Mucosa of stomach (tissue), 1 donor: ENCODE results near the gene HOXA13.

Experiments used
- H3K27me3 ChIP-seq: one replicate; pipeline ENCODE4 v1.7.0; 2013; ENCODE audit warnings: mild to moderate bottlenecking, low read length; ENCODE audit not compliant: control insufficient read depth, insufficient read depth
- H3K36me3 ChIP-seq: one replicate; pipeline ENCODE4 v1.7.0; 2013; ENCODE audit warnings: low read length; ENCODE audit not compliant: control insufficient read depth, insufficient read depth
- H3K4me1 ChIP-seq: one replicate; pipeline ENCODE4 v1.7.0; 2013; ENCODE audit warnings: mild to moderate bottlenecking, low read length; ENCODE audit not compliant: control insufficient read depth, insufficient read depth
- H3K4me3 ChIP-seq: one replicate; pipeline ENCODE4 v1.7.0; 2013; ENCODE audit warnings: low read length
- H3K9ac ChIP-seq: one replicate; pipeline ENCODE4 v1.7.0; 2013; ENCODE audit warnings: mild to moderate bottlenecking, low read length, moderate library complexity
- H3K9me3 ChIP-seq: one replicate; pipeline ENCODE4 v1.7.0; 2013; ENCODE audit warnings: mild to moderate bottlenecking, low read length, moderate library complexity; ENCODE audit not compliant: control insufficient read depth
- donor health status: Pancreatic carcinoma.

HOXA13 gene

GRCh38 chr7:27200761-27201579 is 1.1 kb upstream of the HOXA13 start:
- peak overlapping the region; percentile 14 for H3K4me3 ChIP-seq
- no peaks in the 10 kb centered on the region for H3K36me3 ChIP-seq
- H3K27me3 ChIP-seq, result peaks cover 97% of the 10 kb centered on the region
- no peak overlapping the region for H3K9ac ChIP-seq
- H3K9me3 ChIP-seq, result no peaks in the 10 kb centered on the region
- H3K4me1 ChIP-seq, result peaks cover 47% of the 10 kb centered on the region

GRCh38 chr7:27198871-27199801 is 755 bp downstream of the HOXA13 start:
- peaks cover 97% of the 10 kb centered on the region for H3K27me3 ChIP-seq
- no peaks in the 10 kb centered on the region for H3K36me3 ChIP-seq
- no peak overlapping the region for H3K4me3 ChIP-seq
- no peak overlapping the region for H3K9ac ChIP-seq
- H3K4me1 ChIP-seq, result peaks cover 33% of the 10 kb centered on the region
- H3K9me3 ChIP-seq, result no peaks in the 10 kb centered on the region

DNA sequence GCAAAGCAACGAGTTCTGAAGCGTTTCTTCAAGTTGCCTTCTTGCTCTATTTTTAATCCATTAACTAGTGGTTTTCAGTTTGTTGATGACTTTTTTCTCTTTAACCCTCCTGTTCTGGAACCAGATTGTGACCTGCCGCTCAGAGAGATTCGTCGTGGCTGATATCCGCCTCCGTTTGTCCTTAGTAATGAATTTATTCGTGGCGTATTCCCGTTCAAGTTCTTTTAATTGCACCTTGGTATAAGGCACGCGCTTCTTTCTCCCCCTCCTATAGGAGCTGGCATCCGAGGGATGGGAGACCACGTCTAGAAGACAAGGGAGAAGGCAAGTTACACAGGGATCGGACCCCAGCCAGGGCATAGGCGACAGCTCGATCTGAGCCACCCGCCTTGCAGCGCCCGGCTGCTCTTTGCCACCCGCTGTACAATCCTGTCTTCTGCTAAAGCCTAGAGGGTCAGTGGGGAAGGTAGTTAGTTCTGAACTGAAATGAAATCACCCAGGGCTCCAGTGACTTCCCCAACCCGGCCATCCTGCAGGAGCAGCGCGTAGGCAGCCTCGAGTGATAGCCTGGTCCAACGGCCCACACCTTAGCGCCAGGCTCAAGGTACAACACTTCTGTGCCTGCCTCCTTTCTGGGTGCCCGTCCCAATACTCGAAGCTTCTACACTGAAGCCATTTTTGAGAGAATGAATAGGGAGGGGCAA is 1.6 kb downstream of the HOXA13 start:
- Histone ChIP-seq H3K4me1 (peaks cover 33% of the 10 kb centered on the region), H3K9me3 (no peaks in the 10 kb centered on the region), H3K9ac (no peak overlapping the region), H3K4me3 (no peak overlapping the region), H3K27me3 (peaks cover 97% of the 10 kb centered on the region), H3K36me3 (no peaks in the 10 kb centered on the region)

DNA sequence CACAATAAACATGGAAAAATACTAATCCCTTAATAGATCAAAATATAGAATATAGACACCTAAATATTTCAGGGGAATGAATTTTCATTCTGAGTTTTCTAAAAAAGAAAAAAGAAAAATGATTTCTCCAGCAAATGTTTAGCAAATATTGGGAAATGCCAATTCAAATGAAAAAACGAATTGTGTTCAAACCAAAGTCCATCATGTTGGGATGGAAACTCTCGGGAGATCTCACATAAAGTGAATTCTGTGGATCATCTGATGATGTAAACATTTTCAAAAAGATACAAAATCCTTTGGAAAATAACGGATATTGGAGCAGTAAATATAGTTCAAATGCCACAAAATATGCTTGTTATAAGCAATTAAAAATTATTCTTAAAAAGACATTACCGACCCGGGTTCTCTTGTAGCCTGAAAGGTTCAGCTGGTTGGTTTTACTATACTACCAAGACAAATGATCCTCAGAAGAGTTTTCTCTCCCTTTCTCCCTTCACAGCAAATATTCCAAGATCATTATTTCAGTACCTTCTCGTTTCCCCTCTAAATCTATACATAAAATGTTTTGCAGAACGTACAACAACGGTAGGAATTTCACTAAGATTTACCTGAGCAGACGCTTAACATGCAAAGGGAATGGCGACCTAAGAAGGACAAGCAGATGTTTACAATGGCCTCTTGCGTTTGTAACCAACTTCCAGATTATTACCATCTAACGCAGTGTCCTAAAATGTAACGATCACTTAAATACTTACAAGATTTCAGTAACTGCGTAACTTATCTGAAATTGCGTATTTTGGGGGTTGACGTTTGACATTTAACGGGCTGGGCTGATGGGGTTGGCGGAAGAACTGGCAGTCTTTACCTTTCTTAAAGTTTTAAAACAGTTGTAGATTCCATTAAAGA is 2.5 kb downstream of the HOXA13 start:
- Histone ChIP-seq H3K9ac (no peak overlapping the region), H3K9me3 (no peaks in the 10 kb centered on the region), H3K27me3 (peaks cover 97% of the 10 kb centered on the region), H3K4me1 (peaks cover 34% of the 10 kb centered on the region), H3K4me3 (no peak overlapping the region), H3K36me3 (no peaks in the 10 kb centered on the region)

DNA sequence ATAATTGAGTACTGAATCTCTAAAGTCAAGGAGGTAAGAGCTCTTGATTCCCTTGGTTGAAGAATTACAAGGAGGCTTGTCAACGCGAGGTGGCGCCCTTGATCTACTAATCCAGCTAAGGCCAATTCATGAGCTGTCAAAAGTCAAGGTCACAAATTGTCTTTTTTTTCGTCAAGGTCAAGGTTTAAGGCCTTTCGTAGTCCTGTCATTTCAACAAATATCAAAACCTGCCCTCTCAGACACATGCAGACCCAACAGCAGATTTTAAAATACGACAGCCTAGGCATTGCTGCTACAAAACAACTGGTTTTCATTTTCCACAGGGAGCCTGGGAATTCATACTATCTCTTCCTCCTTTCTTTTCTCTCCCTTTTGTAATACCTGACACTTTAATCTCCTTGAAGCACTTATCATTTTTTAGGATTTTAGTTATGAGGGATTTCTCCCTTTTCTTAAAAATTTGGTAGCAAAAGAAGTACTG is 3.6 kb downstream of the HOXA13 start:
- H3K9ac ChIP-seq, result no peak overlapping the region
- no peaks in the 10 kb centered on the region for H3K9me3 ChIP-seq
- no peaks in the 10 kb centered on the region for H3K36me3 ChIP-seq
- no peak overlapping the region for H3K4me3 ChIP-seq
- H3K4me1 ChIP-seq, result peaks cover 34% of the 10 kb centered on the region
- peaks cover 97% of the 10 kb centered on the region for H3K27me3 ChIP-seq

- H3K36me3 ChIP-seq, result no peaks in the 10 kb centered on the region
- peaks cover 97% of the 10 kb centered on the region for H3K27me3 ChIP-seq
- H3K4me3 ChIP-seq, result no peak overlapping the region
- no peak overlapping the region for H3K9ac ChIP-seq
- no peaks in the 10 kb centered on the region for H3K9me3 ChIP-seq
- H3K4me1 ChIP-seq, result peaks cover 22% of the 10 kb centered on the region
These were observed 5.1 kb downstream of the HOXA13 start for GRCh38 chr7:27194686-27195379.

DNA sequence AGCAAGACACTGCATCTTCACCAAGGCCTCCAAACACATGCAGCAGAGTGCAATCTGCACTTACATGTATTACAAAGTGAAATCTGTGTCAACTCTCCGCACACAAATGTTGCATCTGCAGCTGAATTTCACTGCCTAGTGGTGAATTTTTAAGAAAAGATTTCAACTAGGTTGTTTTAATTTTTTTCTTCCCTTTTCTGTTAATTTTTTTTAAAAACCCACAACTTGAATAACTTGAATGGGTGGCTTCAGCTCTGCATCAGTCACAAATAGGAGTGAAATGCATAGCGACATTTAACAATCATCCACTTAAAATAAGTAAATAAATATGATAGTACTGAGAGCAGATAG is 5.9 kb downstream of the HOXA13 start:
- peaks cover 20% of the 10 kb centered on the region for H3K4me1 ChIP-seq
- H3K9me3 ChIP-seq, result no peaks in the 10 kb centered on the region
- peaks cover 100% of the 10 kb centered on the region for H3K27me3 ChIP-seq
- no peak overlapping the region for H3K4me3 ChIP-seq
- no peaks in the 10 kb centered on the region for H3K36me3 ChIP-seq
- H3K9ac ChIP-seq, result no peak overlapping the region

DNA sequence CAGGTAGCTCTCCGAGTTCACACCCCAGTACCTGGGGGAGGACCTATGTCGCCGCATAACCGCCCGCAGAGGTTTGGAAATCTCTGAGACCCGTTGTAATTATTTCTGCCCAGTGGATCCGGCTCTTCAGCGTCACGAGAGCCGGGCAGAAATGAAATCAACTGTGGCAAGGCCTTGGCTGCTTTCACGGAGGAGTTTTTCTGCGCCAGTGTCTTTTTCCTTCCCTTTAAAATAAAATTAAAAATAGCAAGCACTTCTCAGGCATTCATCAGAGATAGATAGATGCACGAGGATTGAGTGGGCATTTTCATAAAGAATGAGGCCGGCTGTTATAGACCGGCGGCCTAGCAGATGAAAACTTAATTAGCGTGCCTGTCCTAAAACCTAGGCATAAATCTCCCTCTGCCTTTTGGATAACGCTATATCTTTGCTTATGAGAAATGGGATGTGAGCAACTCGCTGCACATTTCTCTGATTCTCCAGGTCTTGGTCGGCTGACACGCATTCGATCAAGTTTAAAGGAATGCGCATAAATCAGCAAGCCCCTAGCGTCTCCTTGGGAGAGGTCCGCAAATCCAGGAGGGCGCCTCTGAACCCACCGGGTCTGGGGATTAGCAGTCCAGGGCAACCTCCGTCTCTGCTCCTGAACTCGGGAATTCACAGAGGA is 6.4 kb downstream of the HOXA13 start:
- no peak overlapping the region for H3K9ac ChIP-seq
- H3K36me3 ChIP-seq, result no peaks in the 10 kb centered on the region
- H3K27me3 ChIP-seq, result peaks cover 100% of the 10 kb centered on the region
- peaks cover 20% of the 10 kb centered on the region for H3K4me1 ChIP-seq
- H3K9me3 ChIP-seq, result no peaks in the 10 kb centered on the region
- no peak overlapping the region for H3K4me3 ChIP-seq

DNA sequence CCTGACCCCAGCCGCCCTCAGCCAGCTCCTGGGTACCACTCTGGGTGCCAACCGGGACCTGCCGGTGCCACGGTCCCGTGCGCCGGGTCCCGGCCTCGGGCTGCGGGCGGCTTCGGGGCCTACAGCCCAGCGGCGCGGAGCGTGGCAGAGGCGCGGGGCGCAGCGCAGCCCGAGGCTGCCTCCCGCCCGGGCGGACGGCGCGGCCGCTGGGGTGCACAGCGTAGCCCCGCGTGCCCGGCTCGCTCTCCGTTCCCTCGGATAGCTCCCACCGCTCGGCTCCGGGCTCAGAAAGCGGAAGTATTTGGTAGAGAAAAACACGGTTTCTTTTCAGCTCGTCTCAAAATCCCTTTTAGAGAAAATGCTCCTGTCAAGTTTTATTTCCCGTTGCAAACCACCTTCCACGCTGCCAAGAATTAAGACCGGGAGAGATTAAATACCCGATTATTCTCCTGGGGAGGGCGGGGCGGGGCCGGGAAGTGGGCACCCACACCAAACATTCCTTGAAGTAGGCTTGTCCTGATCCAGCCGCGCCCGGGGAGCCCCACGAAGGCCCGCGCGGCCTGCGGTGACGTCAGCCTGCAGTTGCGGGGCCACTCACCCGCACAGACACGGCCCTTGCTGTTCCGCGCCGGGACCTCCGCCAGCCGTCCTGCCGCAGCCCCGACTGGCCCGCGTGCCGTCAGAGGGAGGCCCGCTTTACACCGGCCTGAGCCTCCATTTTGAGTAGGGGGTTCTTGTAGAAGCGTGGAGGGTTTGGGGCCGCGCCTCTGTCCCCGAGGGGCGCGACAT is 7.2 kb downstream of the HOXA13 start:
- Histone ChIP-seq H3K4me3 (no peak overlapping the region), H3K9ac (no peak overlapping the region), H3K27me3 (peaks cover 100% of the 10 kb centered on the region)

More for the DNA sequence above, 7.2 kb downstream of the HOXA13 start:
- Histone ChIP-seq H3K4me1 (peaks cover 23% of the 10 kb centered on the region), H3K36me3 (no peaks in the 10 kb centered on the region), H3K9me3 (no peaks in the 10 kb centered on the region)
